SK-N-MC (cell line): ENCODE results near the gene DHX57.

Experiments
- EZH2 ChIP-seq: fragments of 200-600 bp; sonication (generic); IDR thresholded peaks from one replicate; pipeline ENCODE4 v1.6.1; 2017; ENCODE audit warnings: antibody characterized with exemption
- POLR2AphosphoS5 ChIP-seq: IDR thresholded peaks from 2 replicates; pipeline ENCODE4 v1.6.1; 2012; ENCODE audit warnings: mild to moderate bottlenecking, low read depth, low read length, borderline replicate concordance

GRCh38 chr2:38806015-38806732 lies 69.6 kb downstream of the DHX57 start:
- no peak for TF ChIP-seq POLR2AphosphoS5
- no peak for TF ChIP-seq EZH2
